ENCODE measurements around the gene NKIRAS2. TPM values are rescaled to one million over a fixed set of nuclear protein-coding genes. Genes with fewer than 3 reads are reported as not detected.

NKIRAS2 gene
- total and polyA plus RNA-seq, 8 donors: 6.5 to 14.7 (median 11.6) TPM

- peaks cover 25 to 33% (median 29%) of the 10 kb centered on the region in 3 donors for H3K4me1 ChIP-seq
- peak in 3 of 6 donors; percentile 23 to 75 (median 53) for DNase-seq
- TF ChIP-seq CTCF (IDR thresholded peaks at IDR 0.05): no peak
- H3K4me3 ChIP-seq: peak overlapping the region in 1 of 4 donors; percentile 13
- intact Hi-C loops (cut with DNase I): no loop called here
- 27 to 30% methylated on average over 19 of the region's 19 CpGs for WGBS, 2 donors
- ATAC-seq: peak; percentile 2 to 11 (median 4)
- no peak for FAIRE-seq
- peaks cover 0 to 38% (median 8%) of the 10 kb centered on the region in 3 donors for H3K36me3 ChIP-seq
- H3K27me3 ChIP-seq: no peaks in the 10 kb centered on the region
- H3K9me3 ChIP-seq: no peaks in the 10 kb centered on the region
- H3K27ac ChIP-seq: peak overlapping the region; percentile 61 to 81 (median 70)
Measured at GRCh38 chr17:41973408-41973811, 46.5 kb upstream of the NKIRAS2 start.

- Histone ChIP-seq H3K4me1 (peaks cover 25 to 33% (median 30%) of the 10 kb centered on the region in 3 donors), H3K36me3 (peaks cover 0 to 33% (median 8%) of the 10 kb centered on the region in 3 donors), H3K27me3 (no peaks in the 10 kb centered on the region), H3K9me3 (no peaks in the 10 kb centered on the region), H3K27ac (peak overlapping the region in 3 of 4 donors; percentile 66 to 81 (median 73)), H3K4me3 (no peak overlapping the region)
- no peak for FAIRE-seq
- WGBS, 2 donors: 85 to 90% methylated on average over 6 of the region's 6 CpGs
- intact Hi-C loops (cut with DNase I): no loop called here
- ATAC-seq: no peak
- TF ChIP-seq CTCF (IDR thresholded peaks at IDR 0.05): no peak
- peak in 2 of 6 donors; percentile 54 to 56 for DNase-seq
Measured at GRCh38 chr17:41974031-41974430, 45.9 kb upstream of the NKIRAS2 start.

GRCh38 chr17:41974658-41975057 is 45.2 kb upstream of the NKIRAS2 start:
- Histone ChIP-seq H3K36me3 (peaks cover 0 to 33% (median 8%) of the 10 kb centered on the region in 3 donors), H3K9me3 (no peaks in the 10 kb centered on the region), H3K4me3 (no peak overlapping the region), H3K27me3 (no peaks in the 10 kb centered on the region), H3K4me1 (peaks cover 25 to 33% (median 30%) of the 10 kb centered on the region in 3 donors), H3K27ac (no peak overlapping the region)
- DNase-seq (peak in 1 of 6 donors; percentile 71), ATAC-seq (no peak), FAIRE-seq (no peak)
- WGBS, 2 donors: 89 to 90% methylated on average over 5 of the region's 5 CpGs
- intact Hi-C loops (cut with DNase I): no loop called here
- TF ChIP-seq CTCF (IDR thresholded peaks at IDR 0.05): no peak

- H3K4me3 ChIP-seq: no peak overlapping the region
- intact Hi-C loops (cut with DNase I): no loop called here
- H3K36me3 ChIP-seq: peaks cover 0 to 38% (median 10%) of the 10 kb centered on the region in 3 donors
- 89 to 92% methylated on average over 9 of the region's 9 CpGs for WGBS, 2 donors
- DNase-seq (peak in 2 of 6 donors; percentile 6 to 29), ATAC-seq (no peak), FAIRE-seq (no peak)
- H3K9me3 ChIP-seq: no peaks in the 10 kb centered on the region
- no peaks in the 10 kb centered on the region for H3K27me3 ChIP-seq
- TF ChIP-seq CTCF (IDR thresholded peaks at IDR 0.05): no peak
- H3K4me1 ChIP-seq: peaks cover 25 to 33% (median 30%) of the 10 kb centered on the region in 3 donors
- H3K27ac ChIP-seq: no peak overlapping the region
Measured at GRCh38 chr17:41975099-41976083, 44.5 kb upstream of the NKIRAS2 start.
